ENCODE results near the gene CBFA2T3.

Gene CBFA2T3

GRCh38 chr16:88939972-88940861, 36.8 kb downstream of the CBFA2T3 start:
- TF ChIP-seq CTCF (conservative IDR thresholded peaks at IDR 0.05) (no peak), ZFX (IDR thresholded peaks at IDR 0.05) (no peak)
- no peak overlapping the region for H3K27ac ChIP-seq

DNA sequence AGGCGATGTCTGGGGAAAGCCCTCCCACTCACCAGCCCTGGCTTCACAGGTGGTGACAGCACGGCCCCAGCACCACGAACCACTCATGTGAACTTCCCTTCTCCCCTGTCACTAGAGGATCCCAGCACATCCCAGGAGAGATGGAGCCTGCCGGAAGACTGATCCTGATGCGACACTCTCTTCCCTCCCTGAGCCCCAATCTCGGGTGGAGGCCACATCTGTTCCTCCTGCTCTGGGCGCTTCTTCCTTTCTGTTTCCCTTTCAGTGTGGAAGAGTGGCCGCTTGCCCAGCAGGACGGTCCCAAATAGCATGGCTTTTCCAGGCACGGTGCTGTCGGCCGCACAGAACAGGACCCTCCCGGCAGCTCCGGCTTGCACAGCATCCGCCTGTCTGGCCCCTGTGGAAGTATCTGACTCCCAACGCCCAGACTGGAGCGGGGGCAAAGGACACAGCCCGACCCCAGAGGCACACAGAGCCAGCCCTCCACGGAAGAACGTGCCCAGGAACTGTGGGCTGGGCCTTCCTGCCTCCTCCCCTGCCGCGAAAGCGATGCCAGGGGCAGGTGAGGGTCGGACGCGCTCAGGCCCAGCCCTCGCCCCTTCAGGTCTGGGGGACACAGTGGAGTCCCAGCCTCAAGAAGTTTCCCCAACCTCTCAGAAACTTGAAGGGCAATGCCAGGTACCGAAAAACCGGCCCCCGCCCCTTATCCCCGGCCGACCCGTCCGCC, 37.6 kb downstream of the CBFA2T3 start:
- no peak overlapping the region for H3K27ac ChIP-seq

DNA sequence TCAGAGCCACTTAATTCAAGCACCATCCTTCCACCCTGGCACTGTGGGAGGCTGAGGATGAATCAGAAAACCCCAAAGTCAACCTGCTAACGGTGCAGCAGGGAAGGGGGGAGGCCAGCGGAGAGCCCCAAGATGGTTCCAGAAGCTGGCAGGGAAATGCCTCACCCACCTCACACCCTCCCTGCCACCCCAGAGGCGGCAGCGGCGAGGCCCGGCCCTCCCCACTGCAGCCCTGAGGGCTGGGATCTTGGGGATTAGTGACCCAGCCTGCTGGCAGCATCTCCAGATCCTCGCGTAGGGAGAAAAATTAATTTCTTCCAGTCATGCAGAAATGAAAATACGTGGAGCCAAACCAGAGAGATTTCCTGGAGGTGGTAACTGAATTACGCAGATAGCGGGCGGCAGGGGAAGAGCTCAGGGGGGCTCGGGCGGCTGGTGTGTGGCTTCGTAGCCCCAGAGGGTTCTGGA, 38.2 kb downstream of the CBFA2T3 start:
- H3K27ac ChIP-seq = no peak overlapping the region
- TF ChIP-seq ZFX (IDR thresholded peaks at IDR 0.05) (no peak), CTCF (conservative IDR thresholded peaks at IDR 0.05) (no peak)

More for the DNA sequence above, 37.6 kb downstream of the CBFA2T3 start:
- TF ChIP-seq CTCF (conservative IDR thresholded peaks at IDR 0.05) = no peak

DNA sequence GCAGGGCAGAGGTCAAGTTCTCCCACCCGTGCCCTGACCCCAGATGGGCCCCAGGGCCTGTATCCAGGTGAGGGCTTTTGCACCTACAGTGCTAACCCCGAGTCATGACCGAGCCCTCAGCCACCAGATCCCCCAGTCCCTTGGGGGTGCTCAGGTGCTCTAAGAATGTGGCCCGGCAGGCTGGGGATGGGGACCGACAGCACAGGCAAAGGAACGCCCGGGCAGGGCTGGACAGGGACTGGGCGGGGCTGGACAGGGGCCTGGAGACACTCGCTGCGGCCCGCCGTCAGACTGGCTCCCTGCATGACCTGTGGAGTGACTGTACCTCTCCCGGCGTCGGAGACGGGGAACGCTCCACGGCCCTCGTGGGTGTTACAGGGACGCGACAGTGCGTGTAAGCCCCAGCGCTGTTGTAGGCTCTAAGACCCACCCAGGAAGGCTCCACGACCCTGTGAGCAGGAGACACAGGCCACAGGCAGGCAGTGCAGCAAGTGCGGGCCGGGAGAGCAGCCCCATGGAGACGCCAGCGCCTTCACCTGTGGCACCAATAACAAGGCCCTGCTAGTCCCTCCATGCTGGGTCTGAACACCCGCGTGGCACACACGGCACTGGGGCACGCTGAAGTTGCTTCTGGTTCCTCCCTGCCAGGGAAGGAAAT, 38.8 kb downstream of the CBFA2T3 start:
- no peak overlapping the region for H3K27ac ChIP-seq
- TF ChIP-seq ZFX (IDR thresholded peaks at IDR 0.05) (no peak), CTCF (conservative IDR thresholded peaks at IDR 0.05) (no peak)

GRCh38 chr16:88937206-88937621, 39.8 kb downstream of the CBFA2T3 start:
- TF ChIP-seq ZFX (IDR thresholded peaks at IDR 0.05) (no peak), CTCF (conservative IDR thresholded peaks at IDR 0.05) (no peak)
- H3K27ac ChIP-seq = no peak overlapping the region

DNA sequence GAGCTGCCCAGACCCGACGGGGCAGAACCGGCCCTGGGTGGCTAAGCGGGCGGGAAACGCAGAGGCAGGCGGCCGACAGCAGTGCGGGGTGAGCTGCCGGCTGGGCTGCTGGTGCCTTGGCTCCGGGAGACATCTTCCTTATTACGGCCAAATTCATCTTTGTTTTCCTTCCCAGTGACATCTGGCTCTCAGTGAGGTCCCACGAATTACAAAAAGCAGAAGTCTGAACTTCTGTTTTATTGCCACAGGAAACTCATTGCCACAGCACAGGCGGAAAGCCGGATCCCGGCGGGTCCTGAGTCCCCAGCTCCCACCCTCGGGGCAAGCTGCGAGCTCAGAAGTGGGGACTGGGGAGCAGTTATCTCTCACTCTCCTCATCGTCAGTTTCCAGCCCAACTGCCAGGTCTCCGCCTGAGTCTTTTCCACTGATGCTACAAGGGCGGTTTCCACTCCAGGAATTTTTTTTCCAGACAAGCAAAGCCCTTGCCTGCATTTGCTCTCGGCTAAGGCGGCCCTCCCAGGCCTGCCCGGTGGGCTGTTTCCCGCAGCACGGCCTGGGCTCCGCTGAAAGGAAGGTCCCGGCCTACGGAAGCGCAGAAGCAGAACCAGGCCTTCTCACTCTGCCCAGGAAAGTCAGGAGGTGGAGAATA, 40.3 kb downstream of the CBFA2T3 start:
- TF ChIP-seq CTCF (conservative IDR thresholded peaks at IDR 0.05) = no peak
- no peak for TF ChIP-seq ZFX (IDR thresholded peaks at IDR 0.05)
- no peak overlapping the region for H3K27ac ChIP-seq
